ENCODE data around the gene COG5.
"Not testable (repeated sequence)": the region's sequence is repeated elsewhere in the genome, so short reads cannot be mapped to it uniquely, and the experiment has no call there.

The COG5 gene

GRCh38 chr7:107579885-107580715, 16.4 kb upstream of the COG5 start, which contains the start of gene BCAP29:
Gene BCAP29 (plus strand): TSS chr7:107580246. CDS start chr7:107580773, 527 bp downstream.
- DNase-seq, result peak; percentile 67

GRCh38 chr7:107579554-107579884, 15.8 kb upstream of the COG5 start:
- DNase-seq, result no peak

- no peak for DNase-seq
Observed at GRCh38 chr7:107573537-107573936, 9.8 kb upstream of the COG5 start.

- no peak for DNase-seq
Observed at GRCh38 chr7:107570298-107570697, 6.6 kb upstream of the COG5 start.

- DNase-seq, result no peak
Observed at GRCh38 chr7:107564553-107565298, 1.0 kb upstream of the COG5 start.

- no peak for DNase-seq
Observed at GRCh38 chr7:107563081-107563774, 492 bp downstream of the COG5 start.

GRCh38 chr7:107560898-107561516, 2.7 kb downstream of the COG5 start:
- peak; percentile 47 for DNase-seq

GRCh38 chr7:107559864-107560263, 3.9 kb downstream of the COG5 start:
- no peak for DNase-seq

- DNase-seq, result no peak
Observed at GRCh38 chr7:107555893-107556292, 7.8 kb downstream of the COG5 start.

GRCh38 chr7:107551936-107552335, 11.8 kb downstream of the COG5 start:
- no peak for DNase-seq

GRCh38 chr7:107544848-107545591, 18.7 kb downstream of the COG5 start:
- no peak for DNase-seq

GRCh38 chr7:107543338-107543993, 20.3 kb downstream of the COG5 start:
- DNase-seq, result no peak

GRCh38 chr7:107538001-107538400, 25.7 kb downstream of the COG5 start:
- no peak for DNase-seq

- DNase-seq, result not testable (repeated sequence)
Observed at GRCh38 chr7:107537228-107537627, 26.5 kb downstream of the COG5 start.

- DNase-seq, result no peak
Observed at GRCh38 chr7:107534139-107534538, 29.6 kb downstream of the COG5 start.

GRCh38 chr7:107530751-107531150, 33.0 kb downstream of the COG5 start:
- DNase-seq, result no peak

- DNase-seq, result no peak
Observed at GRCh38 chr7:107528461-107528860, 35.3 kb downstream of the COG5 start.

- no peak for DNase-seq
Observed at GRCh38 chr7:107527196-107527595, 36.5 kb downstream of the COG5 start.

- DNase-seq, result no peak
Observed at GRCh38 chr7:107526672-107527071, 37.0 kb downstream of the COG5 start.

- DNase-seq, result no peak
Observed at GRCh38 chr7:107506674-107507339, 56.9 kb downstream of the COG5 start.

GRCh38 chr7:107505997-107506673, 57.6 kb downstream of the COG5 start:
- DNase-seq, result no peak
